NCI-H2107 treated with DMSO at 0.1 percent for 48 hours (cell line): ENCODE data around the gene NAT16.
A peak's percentile ranks its signal among the peaks of the same experiment; 100 is the strongest.
"Not testable (repeated sequence)": the region's sequence is repeated elsewhere in the genome, so short reads cannot be mapped to it uniquely, and the experiment has no call there.

Experiments used
- DNase-seq: peaks from one replicate; lab custom pipeline; 2025; ENCODE audit not compliant: unreplicated experiment; lab: John Stamatoyannopoulos, UW

NAT16 gene

GRCh38 chr7:101180130-101180755 is at the start of gene NAT16:
Gene NAT16, minus strand, starts transcription at chr7:101180293. Its CDS starts 5,486 bp downstream, at chr7:101174807.
- no peak for DNase-seq

GRCh38 chr7:101226721-101227120 is 46.6 kb upstream of the NAT16 start:
- DNase-seq, result no peak

- no peak for DNase-seq
These were observed 45.6 kb upstream of the NAT16 start for GRCh38 chr7:101225650-101226049.

GRCh38 chr7:101223528-101223927 is 43.4 kb upstream of the NAT16 start:
- no peak for DNase-seq

- no peak for DNase-seq
These were observed 42.3 kb upstream of the NAT16 start for GRCh38 chr7:101222275-101222830.

- DNase-seq, result no peak
These were observed 40.2 kb upstream of the NAT16 start for GRCh38 chr7:101220295-101220694.

GRCh38 chr7:101218236-101219125 is 38.4 kb upstream of the NAT16 start:
- no peak for DNase-seq

GRCh38 chr7:101217388-101218235 is 37.5 kb upstream of the NAT16 start, which contains the start of the genes PLOD3 and ZNHIT1:
Gene PLOD3, minus strand, starts transcription at chr7:101217581. Its CDS starts 307 bp downstream, at chr7:101217274.
Gene ZNHIT1, plus strand, starts transcription at chr7:101218165. Its CDS starts 31 bp downstream, at chr7:101218196.
- DNase-seq, result peak; percentile 98

- DNase-seq, result peak; percentile 1
These were observed 36.8 kb upstream of the NAT16 start for GRCh38 chr7:101216860-101217387.

- no peak for DNase-seq
These were observed 36.1 kb upstream of the NAT16 start for GRCh38 chr7:101216001-101216859.

GRCh38 chr7:101212014-101212413 is 31.9 kb upstream of the NAT16 start:
- no peak for DNase-seq

GRCh38 chr7:101211501-101211900 is 31.4 kb upstream of the NAT16 start:
- DNase-seq, result no peak

- DNase-seq, result no peak
These were observed 30.1 kb upstream of the NAT16 start for GRCh38 chr7:101210143-101210542.

- DNase-seq, result no peak
These were observed 28.7 kb upstream of the NAT16 start for GRCh38 chr7:101208794-101209193.

GRCh38 chr7:101207459-101207858 is 27.4 kb upstream of the NAT16 start:
- no peak for DNase-seq

- DNase-seq, result no peak
These were observed 26.6 kb upstream of the NAT16 start for GRCh38 chr7:101206665-101207042.

GRCh38 chr7:101205901-101206664 is 26.0 kb upstream of the NAT16 start:
- no peak for DNase-seq

GRCh38 chr7:101203740-101204738 is 23.9 kb upstream of the NAT16 start:
- not testable (repeated sequence) for DNase-seq
